Lower leg skin (tissue), 4 donors: ENCODE results near the gene TKTL1. TPM values are rescaled to one million over a fixed set of nuclear protein-coding genes. Genes with fewer than 3 reads are reported as not detected.

Experiments used
- DNase-seq, 2 donors: peaks; one replicate each; pipeline ENCODE4 v3.0.0-alpha.2; 2019; ENCODE audit warnings: low spot score in 2 of 2
- H3K4me3 ChIP-seq: fragments of 200-600 bp; sonication (generic); 2 replicates; pipeline ENCODE4 v1.5.1; 2017; ENCODE audit warnings: mild to moderate bottlenecking, low read depth; ENCODE audit not compliant: poor library complexity, severe bottlenecking
- CTCF ChIP-seq, 3 donors: fragments of 450-650 bp; IDR thresholded peaks; one replicate each; pipeline ENCODE4 v1.5.1; 2016; ENCODE audit warnings: antibody characterized with exemption in 3 of 3, mild to moderate bottlenecking in 3 of 3, moderate library complexity in 2 of 3
- POLR2A ChIP-seq, 2 donors: fragments of 450-650 bp; IDR thresholded peaks; one replicate each; pipeline ENCODE4 v1.6.1; 2016 to 2017; ENCODE audit warnings: antibody characterized with exemption in 2 of 2, mild to moderate bottlenecking in 1 of 2, moderate library complexity in 1 of 2
- WGBS, 2 donors: methylation state at CpG; one replicate each; pipeline ENCODE4 v1.1.5; 2018; 5-methylcytosine and 5-hydroxymethylcytosine counted together
- intact Hi-C: fragments of 100-400 bp; cut with DNase I; formaldehyde crosslinking; loops from one replicate; pipeline ENCODE4 v1.15.0; 2023; ENCODE audit warnings: low total_unique reads
- total RNA-seq, 4 donors: library from RNA; depleted of rRNA; stranded (reverse); fragments of >200 nt; gene quantifications; one replicate each; pipeline ENCODE4 v1.1.0, GENCODE V29; 2016

Gene TKTL1
- total RNA-seq, 4 donors from 2014 or later, result 0.42 to 1.1 (median 0.46) TPM; not detected in 1

- WGBS, 2 donors, result 83 to 88% methylated on average over 10 to 19 of the region's 19 CpGs
- intact Hi-C loops, result no loop called here
- no peak for TF ChIP-seq CTCF (IDR thresholded peaks at IDR 0.05)
- TF ChIP-seq POLR2A (IDR thresholded peaks at IDR 0.05), result no peak
- DNase-seq, result no peak
- no peak overlapping the region for H3K4me3 ChIP-seq
Measured at GRCh38 chrX:154310616-154311536, 15.3 kb downstream of the TKTL1 start.

- no peak for DNase-seq
- intact Hi-C loops, result no loop called here
- H3K4me3 ChIP-seq, result no peak overlapping the region
- WGBS, 2 donors, result 73 to 83% methylated on average over 7 of the region's 7 CpGs
- TF ChIP-seq POLR2A (IDR thresholded peaks at IDR 0.05), result no peak
- TF ChIP-seq CTCF (IDR thresholded peaks at IDR 0.05), result no peak
Measured at GRCh38 chrX:154312116-154312515, 16.5 kb downstream of the TKTL1 start.

- intact Hi-C loops, result no loop called here
- TF ChIP-seq POLR2A (IDR thresholded peaks at IDR 0.05) (no peak), CTCF (IDR thresholded peaks at IDR 0.05) (no peak)
- DNase-seq, result no peak
- no peak overlapping the region for H3K4me3 ChIP-seq
- WGBS, 2 donors, result 69 to 82% methylated on average over 5 of the region's 5 CpGs
Measured at GRCh38 chrX:154313147-154313546, 17.6 kb downstream of the TKTL1 start.

- WGBS, 2 donors, result 76 to 85% methylated on average over 3 of the region's 3 CpGs
- H3K4me3 ChIP-seq, result no peak overlapping the region
- TF ChIP-seq CTCF (IDR thresholded peaks at IDR 0.05) (no peak), POLR2A (IDR thresholded peaks at IDR 0.05) (no peak)
- no peak for DNase-seq
- intact Hi-C loops, result no loop called here
Measured at GRCh38 chrX:154315416-154315815, 19.8 kb downstream of the TKTL1 start.

GRCh38 chrX:154317391-154317995, 21.9 kb downstream of the TKTL1 start:
- 12 to 37% methylated on average over 7 of the region's 7 CpGs for WGBS, 2 donors
- no peak for DNase-seq
- TF ChIP-seq POLR2A (IDR thresholded peaks at IDR 0.05) (no peak), CTCF (IDR thresholded peaks at IDR 0.05) (no peak)
- intact Hi-C loops, result no loop called here
- no peak overlapping the region for H3K4me3 ChIP-seq
